Activated T-helper 1 cell treated with Interleukin-2 at 50 U/mL for 16 hours (primary cell): ENCODE results near the gene GRB14.

ENCODE experiments used
- DNase-seq: peaks from one replicate; pipeline ENCODE4 v3.0.0-alpha.2; 2020; ENCODE audit warnings: low read depth

The GRB14 gene

GRCh38 chr2:164613321-164613982 is 7.8 kb downstream of the GRB14 start:
- no peak for DNase-seq

DNA sequence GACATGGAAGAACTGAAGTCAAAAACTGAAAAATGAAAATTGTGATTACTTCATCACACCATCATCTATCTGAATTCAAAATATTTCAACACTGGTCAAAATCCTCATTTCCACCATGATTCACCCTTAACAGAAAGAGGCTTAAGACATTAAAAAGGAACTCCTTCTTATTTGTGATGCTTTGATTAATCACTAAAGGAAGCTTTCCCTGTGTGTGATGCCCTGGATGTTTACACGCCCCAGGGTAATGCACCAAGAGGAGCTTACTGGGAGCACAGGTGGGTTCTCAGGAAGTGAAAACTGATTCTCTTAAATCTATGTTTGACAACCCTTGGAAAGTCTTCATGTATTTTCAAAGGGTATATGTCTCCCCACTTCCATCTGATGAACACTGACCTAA is 11.5 kb downstream of the GRB14 start:
- DNase-seq = no peak

DNA sequence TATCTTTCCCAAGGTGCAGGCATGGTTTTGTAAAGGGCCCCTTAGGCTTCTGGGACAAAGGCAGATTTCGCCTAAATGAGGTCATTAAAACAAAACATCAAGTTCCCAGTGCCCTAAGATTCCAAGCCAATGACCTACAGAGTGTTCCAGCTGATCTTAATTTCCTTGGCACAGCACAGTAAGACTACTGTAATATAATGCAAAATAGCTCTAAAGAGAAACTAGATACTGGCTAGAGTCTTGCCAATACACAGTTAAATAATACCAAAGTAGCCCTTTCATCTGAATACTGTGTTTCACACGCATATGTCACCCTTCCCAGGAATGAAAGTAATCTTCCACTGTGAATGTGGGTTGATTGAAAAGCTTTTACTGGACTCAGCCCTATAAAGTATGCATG is 14.7 kb downstream of the GRB14 start:
- DNase-seq = no peak

- no peak for DNase-seq
These were observed 16.0 kb downstream of the GRB14 start for GRCh38 chr2:164605295-164605694.

- no peak for DNase-seq
These were observed 20.5 kb downstream of the GRB14 start for GRCh38 chr2:164600763-164601162.

- no peak for DNase-seq
These were observed 21.2 kb downstream of the GRB14 start for GRCh38 chr2:164599954-164600589.

GRCh38 chr2:164597983-164598382 is 23.3 kb downstream of the GRB14 start:
- no peak for DNase-seq

DNA sequence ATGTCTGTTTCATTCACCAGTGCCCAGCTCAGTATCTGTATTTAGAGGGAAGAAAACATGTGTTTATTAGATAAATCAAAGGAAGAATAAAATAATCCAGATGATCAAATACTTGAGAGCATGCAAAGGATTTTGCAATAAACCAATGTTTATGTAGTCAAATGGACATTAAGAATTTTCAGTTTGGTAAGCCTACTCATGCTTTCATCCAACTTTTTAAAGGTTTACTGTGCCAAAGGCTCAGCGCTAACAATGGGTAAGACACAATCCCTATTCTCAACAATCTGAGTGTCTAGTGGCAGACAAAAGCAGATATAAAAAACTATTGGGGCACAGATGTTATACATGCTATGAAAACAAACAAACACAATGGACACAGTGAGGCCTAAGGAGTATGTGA is 26.3 kb downstream of the GRB14 start:
- DNase-seq = no peak

GRCh38 chr2:164593959-164594358 is 27.3 kb downstream of the GRB14 start:
- DNase-seq = no peak

GRCh38 chr2:164593541-164593940 is 27.7 kb downstream of the GRB14 start:
- no peak for DNase-seq

- DNase-seq = no peak
These were observed 31.8 kb downstream of the GRB14 start for GRCh38 chr2:164589522-164589921.

DNA sequence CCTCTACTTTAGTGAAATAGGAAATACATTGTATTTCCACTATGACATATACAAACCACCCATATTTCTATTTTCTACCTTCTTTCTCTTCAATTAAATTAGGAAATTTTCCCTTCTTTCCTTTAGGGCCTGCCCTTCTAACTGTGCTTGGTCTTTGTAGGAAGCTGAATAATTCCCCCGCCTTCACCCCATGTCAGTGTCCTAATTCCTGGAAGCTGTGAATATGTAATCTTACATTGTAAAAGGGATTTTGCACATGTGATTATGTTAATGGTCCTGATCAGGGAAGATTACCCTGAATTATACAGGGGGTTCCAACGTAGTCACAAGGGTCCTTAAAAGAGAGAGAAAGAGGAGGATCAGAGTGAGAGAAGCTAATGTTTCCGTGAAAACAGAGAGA is 40.2 kb downstream of the GRB14 start:
- DNase-seq = no peak

- DNase-seq = no peak
These were observed 46.4 kb downstream of the GRB14 start for GRCh38 chr2:164574931-164575330.

- no peak for DNase-seq
These were observed 50.8 kb downstream of the GRB14 start for GRCh38 chr2:164570475-164570874.

DNA sequence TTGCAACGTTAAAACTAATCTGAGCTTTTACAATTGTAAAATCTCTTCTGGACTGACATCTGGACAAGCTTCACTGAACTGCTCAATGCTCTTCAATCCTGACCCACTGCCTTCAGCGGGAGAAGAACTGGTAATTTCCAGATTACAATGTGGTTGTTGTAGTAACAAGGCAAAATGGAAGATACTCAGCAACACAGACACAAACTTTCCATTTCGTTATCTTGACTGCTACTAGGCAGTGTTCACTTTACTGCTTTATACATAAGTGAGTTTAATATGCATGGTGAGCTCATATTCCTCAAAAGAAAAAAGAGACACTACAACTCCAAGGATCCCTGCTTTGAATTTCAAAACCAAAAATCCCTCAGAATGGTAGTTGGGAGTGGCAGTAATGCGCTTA is 51.9 kb downstream of the GRB14 start:
- DNase-seq = no peak

GRCh38 chr2:164568317-164568716 is 53.0 kb downstream of the GRB14 start:
- DNase-seq = no peak

DNA sequence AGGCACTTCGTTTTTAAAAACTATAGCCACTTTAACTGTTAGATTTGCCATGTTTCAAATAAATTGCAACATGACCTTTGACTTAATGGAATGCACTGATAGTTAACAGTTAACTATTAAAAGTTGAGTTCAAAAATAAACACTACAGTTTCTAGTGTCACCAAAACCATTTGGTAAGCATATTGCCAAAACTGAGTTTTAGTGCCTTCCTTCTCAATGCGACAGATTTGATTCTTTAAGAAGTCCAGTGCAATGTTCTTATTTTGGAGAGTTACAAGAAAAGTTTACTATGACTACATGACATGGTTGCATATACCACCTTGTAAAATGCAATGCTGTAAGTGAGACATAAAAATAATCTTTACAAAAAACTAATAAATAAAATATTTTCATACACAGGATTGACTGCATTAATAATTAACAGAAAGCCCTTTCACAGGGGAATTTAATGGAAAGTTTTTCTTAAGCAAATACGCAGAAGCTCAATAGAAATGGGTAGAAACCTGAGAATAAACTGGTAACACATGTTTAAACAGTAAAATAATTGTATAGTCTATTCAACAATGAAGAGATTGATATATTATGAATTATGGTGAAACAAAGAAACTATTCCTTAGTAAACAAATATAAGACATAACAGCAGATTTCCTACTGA is 53.8 kb downstream of the GRB14 start:
- no peak for DNase-seq

DNA sequence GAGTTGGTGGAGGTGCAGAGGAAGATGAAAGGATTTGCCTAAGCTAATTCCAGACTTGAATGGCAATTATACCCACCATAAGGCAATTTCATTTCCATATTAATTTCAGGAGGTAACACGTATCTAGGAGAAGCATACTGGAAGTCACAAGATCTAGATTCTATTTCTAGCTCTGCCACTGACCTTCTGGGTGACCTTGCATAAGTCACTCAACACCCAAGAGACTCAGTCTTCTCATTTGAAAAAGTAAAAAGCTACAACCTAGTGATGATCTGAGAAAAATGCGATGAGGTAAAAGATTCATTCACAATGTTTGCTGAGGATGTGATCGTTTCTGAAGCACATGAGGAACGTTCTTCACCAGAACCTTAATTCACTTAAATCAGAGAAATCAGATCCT is 55.9 kb downstream of the GRB14 start:
- no peak for DNase-seq

DNA sequence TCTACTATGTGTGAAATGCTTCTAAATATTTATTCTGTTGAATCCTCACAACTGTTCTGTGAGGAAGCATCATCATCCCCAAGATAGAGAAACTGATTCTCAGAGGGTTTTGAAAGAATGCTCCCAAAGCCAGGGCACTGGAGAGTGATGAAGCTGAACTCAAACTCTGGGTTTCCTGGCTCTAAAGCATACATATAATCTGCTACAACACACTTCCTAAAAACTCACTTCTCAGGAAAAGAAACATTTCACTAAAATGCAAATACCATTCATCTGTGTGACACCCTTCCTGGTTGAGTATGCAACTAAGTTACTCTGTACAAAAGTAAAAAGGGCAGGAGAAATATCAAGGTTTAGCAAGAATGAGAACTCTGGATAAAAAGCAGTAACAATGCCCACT is 58.6 kb downstream of the GRB14 start:
- DNase-seq = no peak

- DNase-seq = no peak
These were observed 59.3 kb downstream of the GRB14 start for GRCh38 chr2:164561991-164562390.

DNA sequence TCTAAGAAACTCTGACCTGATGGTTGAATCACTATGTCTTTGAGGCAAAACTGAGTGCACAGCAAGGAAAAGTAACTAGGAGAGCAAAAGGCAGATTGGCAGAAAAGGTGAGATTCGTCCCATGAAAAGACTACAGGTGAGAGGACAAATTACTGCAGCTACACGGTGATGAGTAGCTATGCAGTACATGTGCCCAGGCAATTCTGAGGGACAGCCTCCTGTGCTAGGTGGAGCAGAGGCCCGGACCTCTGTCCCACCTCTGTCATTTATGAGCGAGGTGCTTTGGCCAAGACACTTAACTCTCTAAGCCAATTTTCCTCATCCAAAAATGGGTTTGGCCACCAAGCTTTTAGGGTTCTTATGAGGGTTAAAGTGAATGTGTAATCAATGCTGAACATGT is 59.9 kb downstream of the GRB14 start:
- no peak for DNase-seq

GRCh38 chr2:164560902-164561301 is 60.4 kb downstream of the GRB14 start:
- DNase-seq = no peak

DNA sequence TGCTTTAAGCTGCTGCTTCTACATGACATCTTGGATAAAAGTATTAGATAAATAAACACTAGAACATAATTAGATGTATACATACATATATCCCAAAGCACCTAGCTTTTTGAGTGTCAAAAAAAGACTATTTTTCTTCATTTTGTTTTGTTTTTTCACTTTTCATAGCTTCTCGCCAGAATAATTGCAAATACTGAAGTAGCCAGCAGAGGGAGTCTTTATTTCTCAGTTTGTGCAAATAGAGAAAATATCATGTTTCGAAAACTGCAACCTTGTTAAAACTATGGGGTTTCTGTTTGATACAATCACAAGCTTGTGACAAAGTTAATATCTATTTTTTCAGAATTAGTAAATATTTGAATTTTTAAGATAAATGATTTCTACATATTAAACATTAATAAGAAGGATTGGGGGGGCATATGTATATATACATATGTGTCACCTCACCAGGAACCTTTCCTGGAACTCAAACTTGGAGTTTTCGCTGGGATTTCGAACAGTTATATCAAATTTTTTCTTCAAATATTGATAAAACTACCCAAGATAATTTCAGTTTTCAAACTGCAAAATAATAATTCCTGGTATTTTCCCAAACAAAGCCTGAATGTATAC is 61.0 kb downstream of the GRB14 start:
- no peak for DNase-seq
